NCI-H226 (cell line): ENCODE measurements around the gene DNAJC21.
"Not testable (repeated sequence)": the region's sequence is repeated elsewhere in the genome, so short reads cannot be mapped to it uniquely, and the experiment has no call there.

Experiments
- DNase-seq: peaks from one replicate; pipeline ENCODE4 v3.0.0-alpha.2; 2015

The DNAJC21 gene

DNA sequence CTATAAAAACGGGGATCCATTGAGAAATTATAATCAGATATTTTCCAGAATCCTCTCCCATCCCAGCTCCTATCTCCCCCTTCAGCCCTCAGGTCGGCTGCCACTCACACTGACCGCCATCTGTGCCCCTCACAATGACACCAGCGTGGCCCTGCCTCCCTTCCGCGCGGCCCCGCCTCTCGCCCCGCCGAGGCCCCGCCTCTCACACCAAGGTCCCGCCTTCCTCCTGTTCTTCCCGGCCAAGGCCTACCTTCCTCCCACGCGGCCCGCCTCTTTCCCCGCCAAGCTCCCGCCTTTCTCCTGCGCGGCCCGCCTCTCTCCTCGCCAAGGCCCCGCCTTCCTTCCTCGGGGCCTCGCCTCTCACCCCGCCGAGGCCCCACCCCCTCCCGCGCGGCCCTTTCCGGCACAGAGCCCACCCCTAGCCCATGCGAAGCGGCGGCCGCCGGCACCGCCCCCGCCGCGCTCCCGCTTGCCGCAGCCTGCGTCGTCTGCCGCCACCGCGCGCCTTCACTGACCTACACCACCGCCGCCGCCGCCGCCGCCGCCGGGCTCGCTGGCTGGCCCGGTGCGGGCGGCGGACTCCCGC is at the start of gene DNAJC21:
Gene DNAJC21 (plus strand): TSS at position 426 of the 586 bp plus-strand sequence. CDS start 261 bp downstream, outside the sequence.
- DNase-seq, result peak; percentile 90

- no peak for DNase-seq
Observed at GRCh38 chr5:34881246-34881645, 48.1 kb upstream of the DNAJC21 start.

DNA sequence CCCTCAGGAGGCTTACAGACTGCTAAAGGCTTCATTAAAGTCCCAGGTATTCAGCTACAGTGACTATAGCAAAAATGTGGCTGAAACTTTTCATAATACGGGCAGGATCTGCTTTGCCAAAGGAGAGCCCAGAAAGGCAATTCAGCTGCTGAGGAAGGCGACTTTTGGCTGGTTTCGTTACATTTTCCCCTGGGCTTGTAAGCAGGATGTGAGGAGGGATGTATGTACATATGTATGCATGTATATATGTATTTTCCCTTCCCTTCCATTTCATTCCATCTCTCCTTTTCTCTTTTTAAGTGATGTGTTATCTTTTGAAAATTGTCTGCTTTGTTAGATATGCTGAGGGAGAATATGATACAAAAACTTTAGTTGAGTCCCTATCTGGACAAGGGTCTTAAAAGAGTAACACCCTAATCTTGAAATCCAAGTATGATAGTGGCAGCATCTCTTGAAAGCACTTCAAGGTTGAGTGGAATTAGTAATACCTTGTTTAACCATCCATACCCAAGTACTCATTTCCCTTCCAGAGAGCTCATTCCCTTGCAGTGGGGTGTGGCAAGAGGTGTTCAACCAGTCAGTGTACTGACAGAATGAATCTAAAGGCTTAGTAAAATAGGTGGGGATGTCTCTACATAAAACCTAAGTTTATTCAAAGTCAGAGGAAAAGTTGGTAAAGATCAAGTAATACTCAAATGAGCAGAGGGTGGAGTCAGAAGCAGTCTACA is 42.8 kb upstream of the DNAJC21 start:
- DNase-seq, result no peak

GRCh38 chr5:34889394-34889793 is 40.0 kb upstream of the DNAJC21 start:
- DNase-seq, result no peak

- no peak for DNase-seq
Observed at GRCh38 chr5:34891981-34892380, 37.4 kb upstream of the DNAJC21 start.

DNA sequence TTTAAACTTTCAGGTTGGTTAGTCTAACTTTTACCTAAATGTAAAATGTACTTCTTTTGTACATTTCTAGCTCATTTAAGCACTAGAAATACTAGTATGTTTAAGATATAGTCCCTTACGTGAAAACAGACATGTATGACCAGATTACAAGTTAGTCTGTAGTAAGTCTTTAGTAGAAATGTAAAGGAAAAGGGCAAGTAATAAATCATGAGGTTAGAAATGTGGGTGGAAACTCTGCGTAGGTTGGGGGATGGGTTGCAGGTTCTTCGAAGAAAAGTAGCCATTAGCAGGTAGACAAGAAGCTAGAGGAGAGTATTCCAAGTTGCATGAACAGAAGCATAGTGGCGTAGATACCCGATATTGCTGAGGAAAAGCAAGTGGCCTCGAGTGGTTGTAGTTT is 36.9 kb upstream of the DNAJC21 start:
- DNase-seq, result no peak

DNA sequence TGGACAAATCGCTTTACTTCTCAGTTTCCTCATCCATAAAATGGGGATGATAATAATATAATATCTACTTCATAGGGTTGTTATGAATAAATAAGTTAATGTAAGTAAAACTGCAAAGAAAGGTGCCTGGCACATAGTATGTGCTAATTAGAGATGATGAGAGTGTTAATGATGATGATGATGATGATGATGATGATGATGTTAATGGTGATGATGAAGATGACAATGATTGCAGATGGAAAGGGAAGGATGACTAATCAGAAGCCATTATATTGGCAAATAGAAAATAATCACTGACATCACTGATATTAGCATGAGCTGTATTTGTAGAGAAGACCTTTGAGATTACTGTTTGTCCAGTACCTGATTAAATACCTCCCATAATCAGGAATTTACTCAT is 34.6 kb upstream of the DNAJC21 start:
- DNase-seq, result no peak

- peak; percentile 17 for DNase-seq
Observed at GRCh38 chr5:34895641-34896419, 33.5 kb upstream of the DNAJC21 start.

GRCh38 chr5:34897646-34898045 is 31.7 kb upstream of the DNAJC21 start:
- peak; percentile 10 for DNase-seq

- peak; percentile 24 for DNase-seq
Observed at GRCh38 chr5:34898258-34898895, 31.0 kb upstream of the DNAJC21 start.

GRCh38 chr5:34899066-34899465 is 30.3 kb upstream of the DNAJC21 start:
- no peak for DNase-seq

- DNase-seq, result no peak
Observed at GRCh38 chr5:34900652-34901051, 28.7 kb upstream of the DNAJC21 start.

GRCh38 chr5:34903260-34903659 is 26.1 kb upstream of the DNAJC21 start:
- DNase-seq, result no peak

DNA sequence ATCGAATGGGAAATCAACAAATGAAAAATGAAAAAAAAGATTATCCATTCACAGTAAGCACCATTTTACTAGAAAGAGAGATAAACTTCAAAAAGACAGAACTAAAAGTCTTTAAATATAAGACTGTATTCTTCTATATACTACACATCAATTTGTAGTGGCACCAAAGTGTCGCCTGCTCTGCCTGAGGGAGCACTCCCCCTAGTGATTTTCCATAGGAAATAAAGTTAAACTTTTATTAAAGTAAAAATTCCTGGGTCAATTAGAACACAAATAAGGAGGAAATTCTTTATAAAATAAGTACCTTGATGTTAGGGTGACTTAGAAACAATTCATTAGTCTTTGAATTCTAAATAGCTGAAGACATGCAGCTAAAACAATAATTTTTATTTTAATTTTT is 23.8 kb upstream of the DNAJC21 start:
- no peak for DNase-seq

- no peak for DNase-seq
Observed at GRCh38 chr5:34913072-34913471, 16.3 kb upstream of the DNAJC21 start.

DNA sequence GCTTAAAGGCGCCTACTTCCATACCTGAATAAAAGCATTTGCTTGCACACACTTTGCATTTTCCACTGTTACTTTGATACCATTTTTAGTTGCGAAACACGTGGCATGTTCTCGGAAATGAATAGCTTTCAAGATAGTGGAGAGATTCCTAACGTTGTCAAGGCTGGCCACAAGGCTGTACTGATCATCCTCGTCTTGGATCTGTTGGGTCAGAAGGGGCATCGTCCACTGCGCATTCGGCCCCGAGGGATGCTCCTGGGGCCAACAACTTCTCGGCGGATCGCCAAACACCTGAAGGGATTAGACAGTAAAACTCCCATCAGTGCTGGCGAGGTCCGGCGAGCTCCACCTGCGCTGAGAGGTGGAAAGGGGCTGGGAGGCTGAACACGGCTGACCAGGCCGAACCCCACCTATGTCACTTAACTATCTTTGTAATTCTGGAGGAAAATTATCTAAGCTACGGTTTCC is 14.7 kb upstream of the DNAJC21 start:
- DNase-seq, result peak; percentile 26

DNA sequence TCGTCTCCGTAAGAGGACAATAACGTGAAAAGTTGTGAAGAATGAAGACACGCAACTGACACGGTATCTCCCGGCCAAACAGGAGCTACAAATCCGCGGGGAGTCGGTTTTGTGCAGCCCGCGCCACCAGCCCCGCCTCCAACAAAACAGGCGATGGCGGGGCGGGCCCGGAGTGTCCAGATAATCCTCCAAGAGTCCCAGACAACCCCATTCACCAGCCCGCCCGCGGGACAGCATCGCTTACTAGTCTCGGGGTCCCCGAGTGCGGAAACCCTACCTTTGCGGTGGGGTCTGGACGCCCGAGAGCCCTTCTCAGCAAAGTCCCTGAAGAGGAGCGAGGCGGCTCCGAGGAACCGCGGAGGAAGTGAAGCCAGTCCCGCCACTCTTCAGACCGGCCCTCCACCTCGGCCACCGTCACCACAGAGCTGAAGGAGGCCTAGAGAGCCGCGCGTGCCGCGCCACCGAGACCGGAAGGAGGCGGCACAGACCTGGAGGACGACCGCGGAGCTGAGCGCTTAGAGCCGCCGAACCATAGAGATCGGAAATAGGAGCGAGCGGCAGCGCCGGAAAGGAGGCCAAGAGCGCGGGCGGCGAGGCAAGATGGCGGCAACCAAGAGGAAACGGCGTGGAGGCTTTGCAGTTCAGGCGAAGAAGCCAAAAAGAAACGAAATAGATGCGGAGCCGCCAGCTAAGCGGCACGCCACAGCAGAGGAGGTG is 14.1 kb upstream of the DNAJC21 start, which contains the start of the genes BRIX1 and RAD1:
Gene BRIX1 (plus strand): TSS at position 573 of the 717 bp plus-strand sequence. CDS start 28 bp downstream, at position 601.
Gene RAD1 (minus strand): TSS at position 366 of the 717 bp plus-strand sequence. CDS start 612 bp downstream, outside the sequence.
- DNase-seq, result peak; percentile 98

GRCh38 chr5:34915856-34916192 is 13.5 kb upstream of the DNAJC21 start:
- no peak for DNase-seq

- no peak for DNase-seq
Observed at GRCh38 chr5:34916518-34916917, 12.8 kb upstream of the DNAJC21 start.

- no peak for DNase-seq
Observed at GRCh38 chr5:34918025-34918424, 11.3 kb upstream of the DNAJC21 start.

DNA sequence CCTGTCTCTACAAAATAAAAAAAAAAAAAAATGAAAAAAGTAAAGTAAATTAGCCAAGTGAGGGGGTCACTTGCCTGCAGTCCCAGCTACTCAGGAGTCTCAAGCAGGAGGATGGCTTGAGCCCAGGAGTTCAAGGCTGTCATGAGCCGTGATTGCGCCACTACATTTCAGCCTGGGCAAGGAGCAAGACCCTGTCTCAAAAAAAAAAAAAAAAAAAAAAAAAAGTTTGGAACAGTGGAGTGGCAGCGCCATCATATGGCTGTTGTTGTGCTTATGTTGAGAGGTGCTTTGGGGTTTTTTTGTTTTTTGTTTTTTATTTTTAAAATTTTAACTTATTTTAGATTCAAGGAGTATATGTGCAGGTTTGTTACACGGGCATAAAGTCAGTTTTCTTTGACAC is 10.3 kb upstream of the DNAJC21 start:
- DNase-seq, result no peak

- DNase-seq, result not testable (repeated sequence)
Observed at GRCh38 chr5:34923256-34923655, 6.1 kb upstream of the DNAJC21 start.
